ENCODE results near the gene MIAT. TPM values are rescaled to one million over a fixed set of nuclear protein-coding genes. Genes with fewer than 3 reads are reported as not detected.
A peak's percentile ranks its signal among the peaks of the same experiment; 100 is the strongest.

Gene MIAT
- total and polyA plus RNA-seq, 2 of the 13 experiments (the other 11 are each of a cell fraction or from before 2014, with no cell fraction given), result 0.04 TPM; not detected in 1

- TF ChIP-seq ZNF691 (CRISPR knock-in tag; IDR thresholded peaks at IDR 0.05; ENCODE audit: borderline replicate concordance, low read depth) (no peak), HBP1 (CRISPR knock-in tag; IDR thresholded peaks at IDR 0.05; ENCODE audit: low read depth) (no peak), CREM (IDR thresholded peaks at IDR 0.05) (no peak), CREM (CRISPR knock-in tag; IDR thresholded peaks at IDR 0.05) (no peak)
These were observed 32.6 kb upstream of the MIAT start (continued) for GRCh38 chr22:26624803-26625202.

- Histone ChIP-seq H2AFZ (ENCODE audit: low read length) (no peak overlapping the region), H3K4me1 (ENCODE audit: insufficient read depth, low read length) (no peaks in the 10 kb centered on the region), H3K4me2 (ENCODE audit: low read depth, low read length) (no peak overlapping the region), H3K36me3 (replicated peaks in 1 of 2; ENCODE audit: control insufficient read depth in 1 of 2, insufficient read depth in 2 of 2, low read length in 2 of 2) (no peaks in the 10 kb centered on the region), H3K9me3 (ENCODE audit: low read length) (no peaks in the 10 kb centered on the region), H3K4me3 (replicated peaks in 1 of 3; ENCODE audit: insufficient read depth in 1 of 3, low read depth in 2 of 3, low read length in 3 of 3) (no peak overlapping the region), H3K79me2 (ENCODE audit: insufficient read depth, low read length) (no peaks in the 10 kb centered on the region), H3K27ac (ENCODE audit: extremely low read length, insufficient read depth, low read length) (no peak overlapping the region), H3K27me3 (ENCODE audit: control insufficient read depth in 1 of 2, insufficient read depth in 2 of 2, low read length in 2 of 2) (peaks cover 0 to 9% of the 10 kb centered on the region in 2 experiments; a peak in 2 of 5 replicates), H4K20me1 (ENCODE audit: insufficient read depth, low read length) (no peaks in the 10 kb centered on the region), H3K9ac (ENCODE audit: insufficient read depth, low read depth, low read length) (no peak overlapping the region)
- ChIA-PET POLR2A (no interaction called here), CTCF (ENCODE audit: low intra/inter-chr PET ratio, low total read pairs) (no interaction called here)
- FAIRE-seq, result no peak
- intact Hi-C loops (cut with micrococcal nuclease; ENCODE audit: unreplicated experiment) (no loop called here), in situ Hi-C loops (cut with HindIII; ENCODE audit: extremely low pct_ligation_motif_present, low pct_unique_long_range_greater_than_20kb) (no loop called here)
- DNase-seq (ENCODE audit: low spot score), result no peak
- 51% methylated on average over 17 of the region's 18 CpGs for WGBS (ENCODE audit: low lambda C conversion rate)
- ATAC-seq, result no peak
- BruUV-seq (replicated peaks), result no TSS peak
- no peak for TF ChIP-seq ZNF879 (CRISPR knock-in tag; IDR thresholded peaks at IDR 0.05)
- no peak for TF ChIP-seq ZNF878 (CRISPR knock-in tag; IDR thresholded peaks at IDR 0.05)
- TF ChIP-seq MAFF (IDR thresholded peaks at IDR 0.05; ENCODE audit: low read depth, low read length), result peak; percentile 55
- TF ChIP-seq ZNF367 (CRISPR knock-in tag; IDR thresholded peaks at IDR 0.05; ENCODE audit: borderline replicate concordance), result no peak
- no peak for TF ChIP-seq ATF6 (CRISPR knock-in tag; conservative IDR thresholded peaks at IDR 0.05)
- TF ChIP-seq PRDM10 (CRISPR knock-in tag; IDR thresholded peaks at IDR 0.05; ENCODE audit: low read depth), result no peak
- TF ChIP-seq JUND (CRISPR knock-in tag; IDR thresholded peaks at IDR 0.05), result no peak
- no peak for TF ChIP-seq ZNF816 (CRISPR knock-in tag; IDR thresholded peaks at IDR 0.05; ENCODE audit: borderline replicate concordance)
- TF ChIP-seq MAFK (conservative IDR thresholded peaks at IDR 0.05 in 1 of 2, IDR thresholded peaks at IDR 0.05 in 1 of 2; ENCODE audit: low read length in 2 of 2), result peak; percentile 39 to 64; a peak in 2 of 4 replicates
- TF ChIP-seq POGZ (CRISPR knock-in tag; IDR thresholded peaks at IDR 0.05), result no peak
- TF ChIP-seq MATR3 (CRISPR knock-in tag; IDR thresholded peaks at IDR 0.05), result no peak
These were observed 27.2 kb upstream of the MIAT start for GRCh38 chr22:26629988-26630761.
